Measurements from ENCODE around the gene ATXN1.

DNA sequence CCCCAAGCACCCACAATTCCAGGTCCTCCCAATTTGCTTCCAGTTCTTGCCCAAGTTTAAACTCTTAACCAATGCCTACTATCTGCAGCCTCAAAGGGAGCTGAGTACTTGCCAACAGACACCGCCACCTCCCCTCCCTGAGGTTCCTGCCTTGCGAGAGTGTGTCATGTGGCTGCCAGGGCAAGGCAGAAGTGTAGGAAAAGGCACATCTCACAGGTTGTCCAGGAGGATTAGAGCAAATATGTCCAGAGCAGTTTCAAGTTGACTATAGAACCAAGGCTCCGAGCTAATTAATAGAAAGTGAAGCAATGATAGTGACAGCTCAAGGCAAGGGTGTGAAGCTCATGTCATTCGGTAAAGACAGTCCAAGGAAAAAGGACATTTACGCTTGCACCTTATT, 127.8 kb downstream of the ATXN1 start:
- TF ChIP-seq, protein P1, sequence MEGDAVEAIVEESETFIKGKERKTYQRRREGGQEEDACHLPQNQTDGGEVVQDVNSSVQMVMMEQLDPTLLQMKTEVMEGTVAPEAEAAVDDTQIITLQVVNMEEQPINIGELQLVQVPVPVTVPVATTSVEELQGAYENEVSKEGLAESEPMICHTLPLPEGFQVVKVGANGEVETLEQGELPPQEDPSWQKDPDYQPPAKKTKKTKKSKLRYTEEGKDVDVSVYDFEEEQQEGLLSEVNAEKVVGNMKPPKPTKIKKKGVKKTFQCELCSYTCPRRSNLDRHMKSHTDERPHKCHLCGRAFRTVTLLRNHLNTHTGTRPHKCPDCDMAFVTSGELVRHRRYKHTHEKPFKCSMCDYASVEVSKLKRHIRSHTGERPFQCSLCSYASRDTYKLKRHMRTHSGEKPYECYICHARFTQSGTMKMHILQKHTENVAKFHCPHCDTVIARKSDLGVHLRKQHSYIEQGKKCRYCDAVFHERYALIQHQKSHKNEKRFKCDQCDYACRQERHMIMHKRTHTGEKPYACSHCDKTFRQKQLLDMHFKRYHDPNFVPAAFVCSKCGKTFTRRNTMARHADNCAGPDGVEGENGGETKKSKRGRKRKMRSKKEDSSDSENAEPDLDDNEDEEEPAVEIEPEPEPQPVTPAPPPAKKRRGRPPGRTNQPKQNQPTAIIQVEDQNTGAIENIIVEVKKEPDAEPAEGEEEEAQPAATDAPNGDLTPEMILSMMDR (conservative IDR thresholded peaks at IDR 0.05; ENCODE audit: low read length) = no peak
- no peak for TF ChIP-seq EZH2phosphoT487 (IDR thresholded peaks at IDR 0.05; ENCODE audit: borderline replicate concordance)

All from Loucy (cell line).